Activated CD8-positive, alpha-beta T cell treated with anti-CD3 and anti-CD28 coated beads for 36 hours (primary cell): ENCODE results near the gene ABCA4. TPM values are rescaled to one million over a fixed set of nuclear protein-coding genes. Genes with fewer than 3 reads are reported as not detected.

Experiments
- ATAC-seq: fragments of 200-7000 bp; cut with Tn5 transposase; one replicate; pipeline ENCODE4 v1.10.0; 2021; ENCODE audit warnings: mild to moderate bottlenecking, moderate library complexity
- CTCF ChIA-PET: fragments of 350-600 bp; sonication (Branson Sonifier 250); formaldehyde crosslinking; loops from one replicate; lab custom pipeline; 2021; ENCODE audit warnings: antibody characterized with exemption; lab: Charles Lee
- POLR2A ChIA-PET: fragments of 350-600 bp; sonication (Branson Sonifier 250); formaldehyde crosslinking; loops from one replicate; lab custom pipeline; 2021; ENCODE audit warnings: antibody characterized with exemption; lab: Charles Lee
- DNase-seq: peaks from one replicate; pipeline ENCODE4 v3.0.0-alpha.2; 2020
- H3K27ac Mint-ChIP-seq: one replicate; pipeline ENCODE4 v1.8.0; 2021; ENCODE audit warnings: mild to moderate bottlenecking, mixed read lengths
- H3K27me3 Mint-ChIP-seq: one replicate; pipeline ENCODE4 v1.8.0; 2021; ENCODE audit warnings: mixed read lengths
- H3K36me3 Mint-ChIP-seq: one replicate; pipeline ENCODE4 v1.8.0; 2021; ENCODE audit warnings: low read depth, mixed read lengths
- H3K4me1 Mint-ChIP-seq: one replicate; pipeline ENCODE4 v1.8.0; 2021; ENCODE audit warnings: low read depth, mixed read lengths
- H3K4me3 Mint-ChIP-seq: one replicate; pipeline ENCODE4 v1.8.0; 2021; ENCODE audit warnings: mild to moderate bottlenecking, moderate library complexity, mixed read lengths
- H3K9me3 Mint-ChIP-seq: one replicate; pipeline ENCODE4 v1.8.0; 2021; ENCODE audit warnings: mixed read lengths
- CTCF ChIP-seq: fragments of 200-600 bp; IDR thresholded peaks from one replicate; pipeline ENCODE4 v1.8.0; 2022; ENCODE audit warnings: antibody characterized with exemption, mild to moderate bottlenecking
- intact Hi-C: fragments of 100-400 bp; cut with micrococcal nuclease; formaldehyde crosslinking; loops from one replicate; pipeline ENCODE4 v1.10.0; 2022
- total RNA-seq, 2 experiments: library from RNA; stranded (reverse); gene quantifications; one replicate each; pipeline ENCODE4 v1.2.3, GENCODE V29; 2021

ABCA4 gene
- total RNA-seq, 2 experiments from 2014 or later: not detected

- Mint-ChIP-seq H3K27ac (no peak overlapping the region), H3K9me3 (no peaks in the 10 kb centered on the region), H3K27me3 (no peaks in the 10 kb centered on the region), H3K4me3 (no peak overlapping the region), H3K4me1 (no peaks in the 10 kb centered on the region), H3K36me3 (no peaks in the 10 kb centered on the region)
- CTCF ChIA-PET: interaction anchor here (0.6 to 1.7 kb wide), 3 partner anchors 14 to 28 kb away, joined by 3 to 5 read pairs (median 3); no protein-coding TSS in a partner anchor
- ATAC-seq (no peak), DNase-seq (no peak)
- intact Hi-C loops: no loop called here
- TF ChIP-seq CTCF: no peak
- POLR2A ChIA-PET: interaction anchor here (0.6 kb wide), 1 partner anchor 21 kb away, joined by 3 read pairs; no protein-coding TSS in a partner anchor
Observed at GRCh38 chr1:94011709-94012595, 109.0 kb downstream of the ABCA4 start.

- ATAC-seq: no peak
- ChIA-PET CTCF (interaction anchor here (1.1 to 1.7 kb wide), 2 partner anchors 15 to 28 kb away, joined by 3 to 5 read pairs; no protein-coding TSS in a partner anchor), POLR2A (no interaction called here)
- intact Hi-C loops: no loop called here
- no peaks in the 10 kb centered on the region for H3K36me3 Mint-ChIP-seq
- no peak overlapping the region for H3K4me3 Mint-ChIP-seq
- H3K27me3 Mint-ChIP-seq: no peaks in the 10 kb centered on the region
- H3K4me1 Mint-ChIP-seq: no peaks in the 10 kb centered on the region
- H3K27ac Mint-ChIP-seq: no peak overlapping the region
- no peak for DNase-seq
- no peak for TF ChIP-seq CTCF
- H3K9me3 Mint-ChIP-seq: no peaks in the 10 kb centered on the region
Observed at GRCh38 chr1:94011129-94011528, 109.8 kb downstream of the ABCA4 start.

GRCh38 chr1:94009304-94009703 lies 111.6 kb downstream of the ABCA4 start:
- intact Hi-C loops: no loop called here
- Mint-ChIP-seq H3K27ac (no peak overlapping the region), H3K36me3 (no peaks in the 10 kb centered on the region), H3K9me3 (no peaks in the 10 kb centered on the region), H3K4me3 (no peak overlapping the region), H3K4me1 (no peaks in the 10 kb centered on the region), H3K27me3 (peaks cover 6% of the 10 kb centered on the region)
- ChIA-PET CTCF (interaction anchor here (0.6 to 1.4 kb wide), 2 partner anchors 16 to 327 kb away, joined by 3 read pairs; no protein-coding TSS in a partner anchor), POLR2A (no interaction called here)
- TF ChIP-seq CTCF: no peak
- DNase-seq: no peak
- ATAC-seq: no peak

- DNase-seq (no peak), ATAC-seq (no peak)
- ChIA-PET CTCF (interaction anchor here (0.9 to 1.2 kb wide), 2 partner anchors 19 to 33 kb away, joined by 3 to 4 read pairs; no protein-coding TSS in a partner anchor), POLR2A (no interaction called here)
- Mint-ChIP-seq H3K4me3 (no peak overlapping the region), H3K9me3 (no peaks in the 10 kb centered on the region), H3K27ac (no peak overlapping the region), H3K27me3 (peaks cover 6% of the 10 kb centered on the region), H3K4me1 (no peaks in the 10 kb centered on the region), H3K36me3 (no peaks in the 10 kb centered on the region)
- intact Hi-C loops: no loop called here
- TF ChIP-seq CTCF: no peak
Observed at GRCh38 chr1:94006604-94007003, 114.3 kb downstream of the ABCA4 start.

GRCh38 chr1:94004924-94005323 lies 116.0 kb downstream of the ABCA4 start:
- H3K9me3 Mint-ChIP-seq: no peaks in the 10 kb centered on the region
- H3K4me3 Mint-ChIP-seq: no peak overlapping the region
- ChIA-PET POLR2A (no interaction called here), CTCF (no interaction called here)
- H3K4me1 Mint-ChIP-seq: no peaks in the 10 kb centered on the region
- no peak overlapping the region for H3K27ac Mint-ChIP-seq
- peaks cover 6% of the 10 kb centered on the region for H3K27me3 Mint-ChIP-seq
- DNase-seq (no peak), ATAC-seq (no peak)
- H3K36me3 Mint-ChIP-seq: no peaks in the 10 kb centered on the region
- TF ChIP-seq CTCF: no peak
- intact Hi-C loops: no loop called here
